Chondrocyte (in vitro differentiated cells): ENCODE measurements around the gene CPNE6. TPM values are rescaled to one million over a fixed set of nuclear protein-coding genes. Genes with fewer than 3 reads are reported as not detected.

ENCODE experiments used
- DNase-seq: peaks from one replicate; pipeline ENCODE4 v3.0.0; 2021; ENCODE audit warnings: mixed read lengths, low spot score
- H3K27ac Mint-ChIP-seq: one replicate; pipeline ENCODE4 v1.8.0; 2021; ENCODE audit warnings: mild to moderate bottlenecking, moderate library complexity, mixed read lengths; ENCODE audit not compliant: unreplicated experiment
- H3K27me3 Mint-ChIP-seq: 2 replicates; pipeline ENCODE4 v1.8.0; 2021; ENCODE audit warnings: low read depth, mixed read lengths
- H3K36me3 Mint-ChIP-seq: 2 replicates; pipeline ENCODE4 v1.8.0; 2021; ENCODE audit warnings: low read depth, mixed read lengths
- H3K4me1 Mint-ChIP-seq: 2 replicates; pipeline ENCODE4 v1.8.0; 2021; ENCODE audit warnings: low read depth, mild to moderate bottlenecking, mixed read lengths
- H3K4me3 Mint-ChIP-seq: one replicate; pipeline ENCODE4 v1.8.0; 2021; ENCODE audit warnings: mild to moderate bottlenecking, moderate library complexity, mixed read lengths; ENCODE audit not compliant: unreplicated experiment
- H3K9me3 Mint-ChIP-seq: 2 replicates; pipeline ENCODE4 v1.8.0; 2021; ENCODE audit warnings: low read depth, mixed read lengths
- total RNA-seq: library from RNA; stranded (reverse); gene quantifications from 3 replicates; pipeline ENCODE4 v1.2.1, GENCODE V29; 2021
- TF ChIP-seq, protein P1 (sequence below): fragments of 200-600 bp; sonication (generic); IDR thresholded peaks from 2 replicates; pipeline ENCODE4 v1.5.0; 2021; ENCODE audit warnings: antibody characterized with exemption, mild to moderate bottlenecking, moderate library complexity

The CPNE6 gene
- total RNA-seq, 1 donor from 2014 or later: not detected

DNA sequence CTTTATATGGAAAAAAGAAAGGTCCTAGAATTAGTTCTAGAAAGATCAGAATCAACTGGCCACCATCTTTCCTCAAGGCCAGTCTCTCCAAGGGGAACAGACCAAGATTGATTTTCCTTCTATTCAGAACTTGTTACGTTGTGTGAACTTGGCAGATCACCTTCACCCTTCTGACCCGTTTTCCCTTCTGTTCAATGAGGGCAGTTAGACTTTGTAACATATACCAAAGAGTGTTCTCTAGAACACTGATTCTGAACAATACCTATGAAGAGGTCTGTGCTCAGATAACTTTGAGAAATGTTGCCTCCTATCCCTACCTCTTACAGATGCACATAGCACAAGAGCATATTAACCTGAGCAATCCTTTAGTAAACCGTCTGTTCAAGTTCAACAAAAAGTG, 12.1 kb downstream of the CPNE6 start:
- Mint-ChIP-seq H3K9me3 (no peaks in the 10 kb centered on the region), H3K36me3 (no peaks in the 10 kb centered on the region), H3K4me3 (no peak overlapping the region), H3K27me3 (peaks cover 28% of the 10 kb centered on the region), H3K27ac (no peak overlapping the region), H3K4me1 (peaks cover 8% of the 10 kb centered on the region)
- no peak for DNase-seq
- TF ChIP-seq, protein P1, sequence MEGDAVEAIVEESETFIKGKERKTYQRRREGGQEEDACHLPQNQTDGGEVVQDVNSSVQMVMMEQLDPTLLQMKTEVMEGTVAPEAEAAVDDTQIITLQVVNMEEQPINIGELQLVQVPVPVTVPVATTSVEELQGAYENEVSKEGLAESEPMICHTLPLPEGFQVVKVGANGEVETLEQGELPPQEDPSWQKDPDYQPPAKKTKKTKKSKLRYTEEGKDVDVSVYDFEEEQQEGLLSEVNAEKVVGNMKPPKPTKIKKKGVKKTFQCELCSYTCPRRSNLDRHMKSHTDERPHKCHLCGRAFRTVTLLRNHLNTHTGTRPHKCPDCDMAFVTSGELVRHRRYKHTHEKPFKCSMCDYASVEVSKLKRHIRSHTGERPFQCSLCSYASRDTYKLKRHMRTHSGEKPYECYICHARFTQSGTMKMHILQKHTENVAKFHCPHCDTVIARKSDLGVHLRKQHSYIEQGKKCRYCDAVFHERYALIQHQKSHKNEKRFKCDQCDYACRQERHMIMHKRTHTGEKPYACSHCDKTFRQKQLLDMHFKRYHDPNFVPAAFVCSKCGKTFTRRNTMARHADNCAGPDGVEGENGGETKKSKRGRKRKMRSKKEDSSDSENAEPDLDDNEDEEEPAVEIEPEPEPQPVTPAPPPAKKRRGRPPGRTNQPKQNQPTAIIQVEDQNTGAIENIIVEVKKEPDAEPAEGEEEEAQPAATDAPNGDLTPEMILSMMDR: no peak

DNA sequence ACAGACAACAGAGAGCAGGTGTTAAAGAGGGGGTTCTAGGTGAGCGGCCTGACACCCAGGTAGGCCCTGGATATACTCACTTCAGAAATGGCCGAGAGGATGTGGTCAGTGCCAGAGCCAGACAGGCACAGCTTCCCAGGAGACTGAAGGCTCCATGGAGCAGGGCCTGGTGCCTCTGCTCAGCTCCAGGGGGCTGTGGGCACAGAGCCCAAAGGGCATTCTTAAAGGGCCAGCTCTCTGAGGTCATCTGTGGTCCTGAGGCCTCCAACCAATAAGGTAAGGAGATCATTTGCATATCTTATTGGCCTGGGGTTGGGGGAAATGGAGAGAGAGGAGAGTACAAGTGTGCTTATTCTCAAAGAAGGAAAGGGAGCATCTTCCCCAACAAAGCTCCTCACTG, 13.1 kb downstream of the CPNE6 start:
- TF ChIP-seq, protein P1: no peak
- peaks cover 8% of the 10 kb centered on the region for H3K4me1 Mint-ChIP-seq
- H3K27me3 Mint-ChIP-seq: peaks cover 22% of the 10 kb centered on the region
- DNase-seq: peak; percentile 27
- H3K9me3 Mint-ChIP-seq: no peaks in the 10 kb centered on the region
- H3K4me3 Mint-ChIP-seq: no peak overlapping the region
- no peak overlapping the region for H3K27ac Mint-ChIP-seq
- no peaks in the 10 kb centered on the region for H3K36me3 Mint-ChIP-seq

DNA sequence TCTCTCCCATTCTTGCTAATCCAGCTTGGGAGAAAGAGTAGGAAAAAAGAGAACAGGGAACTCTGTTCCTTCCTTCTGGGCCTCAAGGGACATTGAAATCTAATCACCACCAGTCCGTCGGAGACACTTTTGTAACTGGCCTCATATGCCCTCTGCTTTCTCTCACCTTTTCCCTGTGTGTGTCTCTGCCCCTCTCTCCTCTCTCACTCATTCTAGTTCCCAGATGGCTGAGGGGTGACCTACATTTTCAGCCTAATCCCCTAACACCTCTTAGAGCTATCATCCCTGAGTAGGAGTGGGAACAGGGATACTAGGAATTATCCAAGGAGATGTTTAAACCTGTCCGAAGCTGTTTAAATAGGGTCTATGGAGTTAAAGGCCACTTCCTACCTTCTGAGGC, 13.9 kb downstream of the CPNE6 start:
- Mint-ChIP-seq H3K9me3 (no peaks in the 10 kb centered on the region), H3K4me1 (peaks cover 8% of the 10 kb centered on the region), H3K4me3 (no peak overlapping the region), H3K36me3 (no peaks in the 10 kb centered on the region), H3K27me3 (peaks cover 17% of the 10 kb centered on the region), H3K27ac (no peak overlapping the region)
- no peak for DNase-seq
- TF ChIP-seq, protein P1: no peak

DNA sequence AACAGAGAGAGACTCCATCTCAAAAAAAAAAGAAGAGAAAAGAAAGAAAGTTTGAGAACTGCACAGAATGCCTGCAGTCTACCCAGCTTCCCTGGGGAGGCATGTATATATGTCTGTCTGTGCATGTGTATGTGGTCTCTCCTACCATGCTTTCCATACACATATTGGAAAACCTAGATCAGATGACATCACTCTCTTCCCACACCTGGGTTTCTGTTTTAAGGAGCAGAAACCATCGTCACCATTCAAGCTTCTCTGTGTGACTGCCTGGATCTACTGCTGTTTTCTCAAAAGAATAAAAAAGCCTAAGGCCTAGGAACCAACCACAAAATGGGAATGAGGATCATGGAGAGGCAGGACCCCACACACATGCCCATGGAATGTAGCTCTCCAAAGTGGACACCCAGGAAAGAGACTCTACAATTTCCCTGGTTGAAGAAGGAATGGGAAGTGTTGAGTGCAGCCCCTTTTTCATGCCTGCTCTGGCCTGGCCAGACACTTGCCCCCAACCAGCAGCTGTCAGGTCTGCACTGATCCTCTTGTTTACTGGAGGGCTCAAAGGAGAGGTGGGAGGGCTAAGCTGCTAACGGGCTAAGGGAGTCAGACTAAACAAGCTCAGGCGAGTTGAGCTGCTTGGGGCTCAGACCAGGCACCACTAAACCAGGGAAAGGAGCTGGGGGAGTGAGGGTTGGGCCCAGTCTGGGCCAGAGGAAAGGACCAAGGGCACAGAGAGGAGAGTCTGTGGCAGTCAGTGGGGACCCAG, 15.0 kb downstream of the CPNE6 start:
- peak; percentile 26 for DNase-seq
- peaks cover 5% of the 10 kb centered on the region for H3K4me1 Mint-ChIP-seq
- TF ChIP-seq, protein P1: no peak
- peaks cover 16% of the 10 kb centered on the region for H3K27me3 Mint-ChIP-seq
- no peaks in the 10 kb centered on the region for H3K36me3 Mint-ChIP-seq
- H3K9me3 Mint-ChIP-seq: no peaks in the 10 kb centered on the region
- H3K27ac Mint-ChIP-seq: no peak overlapping the region
- no peak overlapping the region for H3K4me3 Mint-ChIP-seq

DNA sequence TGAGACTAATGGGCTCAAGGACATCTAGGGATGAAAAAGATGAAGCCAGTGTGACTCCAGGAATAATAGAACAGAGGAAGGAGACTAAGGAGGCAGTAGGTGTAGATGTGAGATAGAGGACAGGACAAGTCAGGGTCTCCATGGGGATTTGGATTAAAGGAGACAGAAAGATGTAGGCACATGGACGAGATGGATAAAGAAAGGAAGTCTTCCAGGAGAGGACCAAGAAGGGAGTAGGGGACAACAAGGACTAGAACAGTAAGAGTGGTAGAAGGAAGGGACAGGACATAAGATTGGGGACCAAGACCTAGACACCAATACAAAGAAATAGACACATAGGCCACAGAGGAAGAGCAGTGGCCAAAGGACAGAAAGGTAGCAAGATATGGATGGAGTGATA, 15.6 kb downstream of the CPNE6 start:
- H3K9me3 Mint-ChIP-seq: no peaks in the 10 kb centered on the region
- TF ChIP-seq, protein P1: no peak
- no peak overlapping the region for H3K4me3 Mint-ChIP-seq
- no peaks in the 10 kb centered on the region for H3K36me3 Mint-ChIP-seq
- peaks cover 2% of the 10 kb centered on the region for H3K4me1 Mint-ChIP-seq
- peaks cover 13% of the 10 kb centered on the region for H3K27me3 Mint-ChIP-seq
- no peak for DNase-seq
- no peak overlapping the region for H3K27ac Mint-ChIP-seq
